HCT116 (cell line): ENCODE data around the gene PRKN. TPM values are rescaled to one million over a fixed set of nuclear protein-coding genes. Genes with fewer than 3 reads are reported as not detected.

Experiments
- ATAC-seq: fragments of 200-7000 bp; cut with Tn5 transposase; 2 replicates; pipeline ENCODE4 v1.9.1; 2020; ENCODE audit warnings: mild to moderate bottlenecking, moderate library complexity
- BruUV-seq: library from RNA; stranded (reverse); fragments of 400-500 nt; replicated peaks from 2 replicates; lab custom pipeline; 2021; lab: Mats Ljungman, UMichigan
- CTCF ChIA-PET: fragments of 300-600 bp; sonication (Branson Sonifier 250); formaldehyde crosslinking; loops from one replicate; lab custom pipeline; 2021; ENCODE audit warnings: antibody characterized with exemption; lab: Charles Lee
- POLR2A ChIA-PET: fragments of 300-600, 350-600 bp; sonication (Branson Sonifier 250); formaldehyde crosslinking; loops from one replicate; lab custom pipeline; 2021; ENCODE audit warnings: antibody characterized with exemption; lab: Charles Lee
- RAD21 ChIA-PET, 2 experiments: fragments of 300-600 bp; sonication (Branson Sonifier 250); formaldehyde crosslinking; loops; one replicate each; lab custom pipeline; 2023; ENCODE audit warnings: low total read pairs in 2 of 2; ENCODE audit not compliant: uncharacterized antibody in 2 of 2, unreplicated experiment in 2 of 2, low non-redundant PET in 1 of 2; lab: Charles Lee
- DNase-seq: peaks from one replicate; pipeline ENCODE4 v3.0.0-alpha.2; 2010; ENCODE audit warnings: low read depth, low spot score
- H2AFZ ChIP-seq: fragments of 200-600 bp; shearing (Covaris generic), sonication (generic); 2 replicates; pipeline ENCODE4 v1.6.1; 2017; ENCODE audit warnings: low read depth, mixed run types, mixed read lengths, antibody characterized with exemption, low read length; ENCODE audit not compliant: poor library complexity, severe bottlenecking
- H3K27ac ChIP-seq: 2 replicates; pipeline ENCODE4 v1.5.1; 2012; ENCODE audit warnings: low read depth, low read length
- H3K27me3 ChIP-seq: fragments of 200-600 bp; sonication (generic); 2 replicates; pipeline ENCODE4 v1.6.1; 2016; ENCODE audit warnings: mixed run types, low read length, mixed read lengths; ENCODE audit not compliant: insufficient read depth
- H3K36me3 ChIP-seq, 2 experiments: fragments of 200-500 bp in 1 of 2; fragments of 200-600 bp in 1 of 2; sonication (Bioruptor generic) in 1 of 2; sonication (generic) in 1 of 2; 2 replicates each; pipeline versions ENCODE4 v1.5.1 to v1.6.1; 2014 to 2016; ENCODE audit warnings: low read length in 2 of 2, inconsistent platforms in 1 of 2, mixed read lengths in 1 of 2, mixed run types in 1 of 2; ENCODE audit not compliant: insufficient read depth in 2 of 2, control insufficient read depth in 1 of 2
- H3K4me1 ChIP-seq, 2 experiments: fragments of 200-600 bp in 1 of 2; sonication (generic) in 1 of 2; 2 replicates each; pipeline versions ENCODE4 v1.5.1 to v1.6.1; 2012 to 2017; ENCODE audit warnings: low read length in 2 of 2, inconsistent platforms in 1 of 2, mild to moderate bottlenecking in 1 of 2, mixed read lengths in 1 of 2, mixed run types in 1 of 2, moderate library complexity in 1 of 2; ENCODE audit not compliant: insufficient read depth in 2 of 2, control insufficient read depth in 1 of 2
- H3K4me2 ChIP-seq: fragments of 200-600 bp; sonication (generic); 2 replicates; pipeline ENCODE4 v1.6.1; 2017; ENCODE audit warnings: mixed run types, low read length, mixed read lengths
- H3K4me3 ChIP-seq, 2 experiments: fragments of 200-600 bp in 1 of 2; sonication (generic) in 1 of 2; replicated peaks in 1 of 2; 2 replicates each; pipeline ENCODE4 v1.5.1; 2011 to 2016; ENCODE audit warnings: low read length in 2 of 2, control low read depth in 1 of 2, low read depth in 1 of 2, mild to moderate bottlenecking in 1 of 2, mixed read lengths in 1 of 2, mixed run types in 1 of 2
- H3K79me2 ChIP-seq: fragments of 200-600 bp; sonication (generic); 2 replicates; pipeline ENCODE4 v1.6.1; 2017; ENCODE audit warnings: mild to moderate bottlenecking, mixed run types, low read length, moderate library complexity, mixed read lengths; ENCODE audit not compliant: insufficient read depth
- H3K9ac ChIP-seq: fragments of 200-600 bp; sonication (generic); 2 replicates; pipeline ENCODE4 v1.6.1; 2016; ENCODE audit warnings: low read length, mixed read lengths
- H3K9me2 ChIP-seq: fragments of 200-600 bp; sonication (generic), shearing (Covaris generic); 2 replicates; pipeline ENCODE4 v1.6.1; 2017; ENCODE audit warnings: mixed run types, mild to moderate bottlenecking, moderate library complexity; ENCODE audit not compliant: insufficient read depth
- H3K9me3 ChIP-seq, 2 experiments: fragments of 200-500 bp in 1 of 2; fragments of 200-600 bp in 1 of 2; sonication (Bioruptor generic) in 1 of 2; sonication (generic) in 1 of 2; 2 replicates each; pipeline ENCODE4 v1.6.1; 2014 to 2017; ENCODE audit warnings: low read length in 2 of 2, mixed read lengths in 2 of 2, inconsistent platforms in 1 of 2, low read depth in 1 of 2, mild to moderate bottlenecking in 1 of 2, mixed run types in 1 of 2, moderate library complexity in 1 of 2; ENCODE audit not compliant: control insufficient read depth in 1 of 2, insufficient read depth in 1 of 2
- H4K20me1 ChIP-seq: fragments of 200-600 bp; sonication (generic), shearing (Covaris generic); 2 replicates; pipeline ENCODE4 v1.6.1; 2017; ENCODE audit warnings: mixed run types, mild to moderate bottlenecking, moderate library complexity; ENCODE audit not compliant: insufficient read depth
- CBX3 ChIP-seq: IDR thresholded peaks from 2 replicates; pipeline ENCODE4 v1.6.1; 2012; ENCODE audit warnings: low read depth
- EGR1 ChIP-seq: IDR thresholded peaks from 2 replicates; pipeline ENCODE4 v1.6.1; 2012; ENCODE audit warnings: low read depth
- ELF1 ChIP-seq: IDR thresholded peaks from 2 replicates; pipeline ENCODE4 v1.6.1; 2012; ENCODE audit warnings: low read depth, borderline replicate concordance
- JUND ChIP-seq: IDR thresholded peaks from 2 replicates; pipeline ENCODE4 v1.6.1; 2012
- POLR2A ChIP-seq: IDR thresholded peaks from 2 replicates; pipeline ENCODE4 v1.7.0; 2011; ENCODE audit warnings: borderline replicate concordance; ENCODE audit not compliant: insufficient read depth, insufficient read length; ENCODE audit errors: extremely low read depth
- POLR2AphosphoS5 ChIP-seq: IDR thresholded peaks from 2 replicates; pipeline ENCODE4 v1.6.1; 2011; ENCODE audit warnings: mild to moderate bottlenecking, low read depth, low read length, moderate library complexity
- RAD21 ChIP-seq: IDR thresholded peaks from 2 replicates; pipeline ENCODE4 v1.6.1; 2012; ENCODE audit warnings: low read depth, mild to moderate bottlenecking
- SRF ChIP-seq: IDR thresholded peaks from 2 replicates; pipeline ENCODE4 v1.6.1; 2012; ENCODE audit warnings: low read depth
- ZNF274 ChIP-seq: fragments of 200-500 bp; sonication (Bioruptor generic); IDR thresholded peaks from 2 replicates; pipeline ENCODE4 v1.6.1; 2014; ENCODE audit warnings: mild to moderate bottlenecking, low read depth, low read length, inconsistent platforms
- intact Hi-C: fragments of 100-400 bp; cut with micrococcal nuclease; formaldehyde crosslinking; loops from 2 replicates; pipeline ENCODE4 v1.10.0; 2022
- total RNA-seq: library from RNA; stranded (reverse); gene quantifications from one replicate; pipeline ENCODE4 v1.2.1, GENCODE V29; 2021; ENCODE audit not compliant: unreplicated experiment
- TF ChIP-seq, protein P1 (sequence below), 3 experiments: fragments of 200-600 bp in 1 of 3; sonication (generic) in 1 of 3; IDR thresholded peaks in 2 of 3; conservative IDR thresholded peaks in 1 of 3; 2 replicates each; pipeline ENCODE4 v1.5.1; 2012 to 2017; ENCODE audit warnings: low read depth in 2 of 3, low read length in 2 of 3, antibody characterized with exemption in 1 of 3, borderline replicate concordance in 1 of 3, control low read depth in 1 of 3, mild to moderate bottlenecking in 1 of 3, mixed read lengths in 1 of 3, mixed run types in 1 of 3, moderate library complexity in 1 of 3; ENCODE audit not compliant: insufficient read depth in 1 of 3
- TF ChIP-seq, protein P2 (sequence below): IDR thresholded peaks from 2 replicates; pipeline ENCODE4 v1.6.1; 2012
- TF ChIP-seq, protein P3 (sequence below): IDR thresholded peaks from 2 replicates; pipeline ENCODE4 v1.6.1; 2012; ENCODE audit warnings: low read depth

PRKN gene
- total RNA-seq, 1 experiment from 2014 or later, result 2.6 TPM

DNA sequence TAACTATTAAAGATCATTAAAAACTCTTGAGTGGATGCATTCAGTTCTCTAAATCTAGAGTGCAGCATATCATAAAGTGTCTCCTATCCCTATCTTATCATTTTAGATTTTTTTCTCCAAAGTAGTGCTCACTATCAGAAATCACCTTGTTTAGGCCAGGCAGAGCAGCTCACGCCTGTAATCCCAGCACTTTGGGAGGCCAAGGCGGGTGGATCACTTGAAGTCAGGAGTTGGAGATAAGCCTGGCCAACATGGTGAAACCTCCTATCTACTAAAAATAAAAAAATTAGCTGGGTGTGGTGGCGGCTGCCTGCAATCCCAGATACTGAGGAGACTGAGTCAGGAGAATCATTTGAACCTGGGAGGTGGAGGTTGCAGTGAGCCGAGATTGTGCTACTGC, 368.9 kb downstream of the PRKN start:
- Histone ChIP-seq H3K4me1 (no peaks in the 10 kb centered on the region), H3K79me2 (no peaks in the 10 kb centered on the region), H3K27ac (no peak overlapping the region), H3K27me3 (no peaks in the 10 kb centered on the region; the same call in 1 of the 2 replicates), H3K9ac (no peak overlapping the region), H2AFZ (no peak overlapping the region), H3K9me2 (no peaks in the 10 kb centered on the region), H3K4me2 (no peak overlapping the region), H3K36me3 (no peaks in the 10 kb centered on the region), H3K9me3 (no peaks in the 10 kb centered on the region), H3K4me3 (no peak overlapping the region), H4K20me1 (no peaks in the 10 kb centered on the region)
- intact Hi-C loops, result no loop called here
- RAD21 ChIA-PET, result no interaction called here
- CTCF ChIA-PET, result no interaction called here
- no TSS peak for BruUV-seq
- POLR2A ChIA-PET, result no interaction called here
- no peak for ATAC-seq
- DNase-seq, result no peak
- TF ChIP-seq ELF1, result no peak
- TF ChIP-seq, protein P1, sequence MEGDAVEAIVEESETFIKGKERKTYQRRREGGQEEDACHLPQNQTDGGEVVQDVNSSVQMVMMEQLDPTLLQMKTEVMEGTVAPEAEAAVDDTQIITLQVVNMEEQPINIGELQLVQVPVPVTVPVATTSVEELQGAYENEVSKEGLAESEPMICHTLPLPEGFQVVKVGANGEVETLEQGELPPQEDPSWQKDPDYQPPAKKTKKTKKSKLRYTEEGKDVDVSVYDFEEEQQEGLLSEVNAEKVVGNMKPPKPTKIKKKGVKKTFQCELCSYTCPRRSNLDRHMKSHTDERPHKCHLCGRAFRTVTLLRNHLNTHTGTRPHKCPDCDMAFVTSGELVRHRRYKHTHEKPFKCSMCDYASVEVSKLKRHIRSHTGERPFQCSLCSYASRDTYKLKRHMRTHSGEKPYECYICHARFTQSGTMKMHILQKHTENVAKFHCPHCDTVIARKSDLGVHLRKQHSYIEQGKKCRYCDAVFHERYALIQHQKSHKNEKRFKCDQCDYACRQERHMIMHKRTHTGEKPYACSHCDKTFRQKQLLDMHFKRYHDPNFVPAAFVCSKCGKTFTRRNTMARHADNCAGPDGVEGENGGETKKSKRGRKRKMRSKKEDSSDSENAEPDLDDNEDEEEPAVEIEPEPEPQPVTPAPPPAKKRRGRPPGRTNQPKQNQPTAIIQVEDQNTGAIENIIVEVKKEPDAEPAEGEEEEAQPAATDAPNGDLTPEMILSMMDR (IDR thresholded peaks at IDR 0.05 in 2 of 3, conservative IDR thresholded peaks at IDR 0.05 in 1 of 3; ENCODE audit: borderline replicate concordance in 1 of 3, insufficient read depth in 1 of 3, low read depth in 2 of 3, low read length in 2 of 3), result no peak
- no peak for TF ChIP-seq ZNF274
- TF ChIP-seq JUND, result no peak
- no peak for TF ChIP-seq EGR1
- TF ChIP-seq, protein P2, sequence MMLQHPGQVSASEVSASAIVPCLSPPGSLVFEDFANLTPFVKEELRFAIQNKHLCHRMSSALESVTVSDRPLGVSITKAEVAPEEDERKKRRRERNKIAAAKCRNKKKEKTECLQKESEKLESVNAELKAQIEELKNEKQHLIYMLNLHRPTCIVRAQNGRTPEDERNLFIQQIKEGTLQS, result no peak
- no peak for TF ChIP-seq RAD21
- TF ChIP-seq SRF, result no peak
- TF ChIP-seq, protein P3, sequence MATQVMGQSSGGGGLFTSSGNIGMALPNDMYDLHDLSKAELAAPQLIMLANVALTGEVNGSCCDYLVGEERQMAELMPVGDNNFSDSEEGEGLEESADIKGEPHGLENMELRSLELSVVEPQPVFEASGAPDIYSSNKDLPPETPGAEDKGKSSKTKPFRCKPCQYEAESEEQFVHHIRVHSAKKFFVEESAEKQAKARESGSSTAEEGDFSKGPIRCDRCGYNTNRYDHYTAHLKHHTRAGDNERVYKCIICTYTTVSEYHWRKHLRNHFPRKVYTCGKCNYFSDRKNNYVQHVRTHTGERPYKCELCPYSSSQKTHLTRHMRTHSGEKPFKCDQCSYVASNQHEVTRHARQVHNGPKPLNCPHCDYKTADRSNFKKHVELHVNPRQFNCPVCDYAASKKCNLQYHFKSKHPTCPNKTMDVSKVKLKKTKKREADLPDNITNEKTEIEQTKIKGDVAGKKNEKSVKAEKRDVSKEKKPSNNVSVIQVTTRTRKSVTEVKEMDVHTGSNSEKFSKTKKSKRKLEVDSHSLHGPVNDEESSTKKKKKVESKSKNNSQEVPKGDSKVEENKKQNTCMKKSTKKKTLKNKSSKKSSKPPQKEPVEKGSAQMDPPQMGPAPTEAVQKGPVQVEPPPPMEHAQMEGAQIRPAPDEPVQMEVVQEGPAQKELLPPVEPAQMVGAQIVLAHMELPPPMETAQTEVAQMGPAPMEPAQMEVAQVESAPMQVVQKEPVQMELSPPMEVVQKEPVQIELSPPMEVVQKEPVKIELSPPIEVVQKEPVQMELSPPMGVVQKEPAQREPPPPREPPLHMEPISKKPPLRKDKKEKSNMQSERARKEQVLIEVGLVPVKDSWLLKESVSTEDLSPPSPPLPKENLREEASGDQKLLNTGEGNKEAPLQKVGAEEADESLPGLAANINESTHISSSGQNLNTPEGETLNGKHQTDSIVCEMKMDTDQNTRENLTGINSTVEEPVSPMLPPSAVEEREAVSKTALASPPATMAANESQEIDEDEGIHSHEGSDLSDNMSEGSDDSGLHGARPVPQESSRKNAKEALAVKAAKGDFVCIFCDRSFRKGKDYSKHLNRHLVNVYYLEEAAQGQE, result no peak
- no peak for TF ChIP-seq POLR2AphosphoS5
- TF ChIP-seq CBX3, result no peak
- TF ChIP-seq POLR2A, result no peak
